Neural cell (in vitro differentiated cells): ENCODE results near the gene PIGL. TPM values are rescaled to one million over a fixed set of nuclear protein-coding genes. Genes with fewer than 3 reads are reported as not detected.

Experiments
- H2AFZ ChIP-seq: fragments of 200-600, 300-800 bp; sonication (generic), shearing (Covaris generic); 2 replicates; pipeline ENCODE4 v1.6.0; 2014; ENCODE audit warnings: low read depth, mild to moderate bottlenecking, antibody characterized with exemption, low read length, moderate library complexity
- H3F3A ChIP-seq: fragments of 200-600 bp; shearing (Covaris generic); 2 replicates; pipeline ENCODE4 v1.6.1; 2016; ENCODE audit warnings: mild to moderate bottlenecking, moderate library complexity, mixed read lengths, antibody characterized with exemption, low read length; ENCODE audit not compliant: insufficient read depth, poor library complexity, severe bottlenecking
- H3K27ac ChIP-seq: fragments of 200-600, 300-800 bp; sonication (generic), shearing (Covaris generic); 2 replicates; pipeline ENCODE4 v1.5.1; 2014; ENCODE audit warnings: mild to moderate bottlenecking, low read length, moderate library complexity
- H3K27me3 ChIP-seq: fragments of 300-800, 200-600 bp; sonication (generic), shearing (Covaris generic); 2 replicates; pipeline ENCODE4 v1.6.0; 2014; ENCODE audit warnings: mild to moderate bottlenecking, low read depth, low read length, moderate library complexity; ENCODE audit not compliant: insufficient read depth
- H3K36me3 ChIP-seq: fragments of 300-800, 200-600 bp; sonication (generic), shearing (Covaris generic); 2 replicates; pipeline ENCODE4 v1.5.1; 2014; ENCODE audit warnings: mild to moderate bottlenecking, antibody characterized with exemption, low read length, moderate library complexity; ENCODE audit not compliant: insufficient read depth
- H3K4me2 ChIP-seq: fragments of 300-800, 200-600 bp; sonication (generic), shearing (Covaris generic); 2 replicates; pipeline ENCODE4 v1.6.0; 2014; ENCODE audit warnings: mild to moderate bottlenecking, low read length
- H3K4me3 ChIP-seq: fragments of 300-800, 200-600 bp; sonication (generic), shearing (Covaris generic); 2 replicates; pipeline ENCODE4 v1.5.1; 2014; ENCODE audit warnings: mild to moderate bottlenecking, low read length, moderate library complexity
- H3K79me2 ChIP-seq: fragments of 200-600 bp; shearing (Covaris generic); replicated peaks from 2 replicates; pipeline ENCODE4 v1.6.0; 2014; ENCODE audit warnings: mild to moderate bottlenecking, low read length, moderate library complexity; ENCODE audit not compliant: insufficient read depth
- H3K9ac ChIP-seq: fragments of 300-800, 200-600 bp; sonication (generic), shearing (Covaris generic); 2 replicates; pipeline ENCODE4 v1.6.1; 2016; ENCODE audit warnings: mild to moderate bottlenecking, low read length, mixed read lengths
- H3K9me2 ChIP-seq: fragments of 200-600 bp; shearing (Covaris generic); 2 replicates; pipeline ENCODE4 v1.6.1; 2016; ENCODE audit warnings: mild to moderate bottlenecking, low read length, mixed read lengths; ENCODE audit not compliant: insufficient read depth
- H3K9me3 ChIP-seq: fragments of 200-600, 300-800 bp; sonication (generic), shearing (Covaris generic); 2 replicates; pipeline ENCODE4 v1.6.1; 2016; ENCODE audit warnings: mild to moderate bottlenecking, mixed run types, low read length, moderate library complexity, mixed read lengths
- H4K20me1 ChIP-seq: fragments of 200-600 bp; shearing (Covaris generic); 2 replicates; pipeline ENCODE4 v1.6.1; 2016; ENCODE audit warnings: mild to moderate bottlenecking, mixed run types; ENCODE audit not compliant: insufficient read depth
- CTCF ChIP-seq: fragments of 450-650 bp; IDR thresholded peaks from 2 replicates; pipeline ENCODE4 v1.5.1; 2014; ENCODE audit warnings: antibody characterized with exemption, mild to moderate bottlenecking, moderate library complexity; ENCODE audit not compliant: poor library complexity, severe bottlenecking
- EP300 ChIP-seq: fragments of 450-650 bp; conservative IDR thresholded peaks from 2 replicates; pipeline ENCODE4 v1.6.1; 2014; ENCODE audit warnings: antibody characterized with exemption, mild to moderate bottlenecking, moderate library complexity; ENCODE audit not compliant: poor library complexity, severe bottlenecking
- MXI1 ChIP-seq: fragments of 450-650 bp; conservative IDR thresholded peaks from 2 replicates; pipeline ENCODE4 v1.6.1; 2014; ENCODE audit warnings: antibody characterized with exemption, mild to moderate bottlenecking; ENCODE audit not compliant: poor library complexity, severe bottlenecking
- POLR2AphosphoS5 ChIP-seq: IDR thresholded peaks from 2 replicates; pipeline ENCODE4 v1.6.1; 2012
- RAD21 ChIP-seq: fragments of 450-650 bp; conservative IDR thresholded peaks from 2 replicates; pipeline ENCODE4 v1.6.1; 2014; ENCODE audit warnings: antibody characterized with exemption, mild to moderate bottlenecking, moderate library complexity
- REST ChIP-seq: IDR thresholded peaks from 2 replicates; pipeline ENCODE4 v1.6.1; 2012; ENCODE audit warnings: borderline replicate concordance
- SMC3 ChIP-seq: fragments of 450-650 bp; conservative IDR thresholded peaks from 2 replicates; pipeline ENCODE4 v1.6.1; 2014; ENCODE audit warnings: antibody characterized with exemption, mild to moderate bottlenecking, moderate library complexity; ENCODE audit not compliant: poor library complexity
- TAF1 ChIP-seq: IDR thresholded peaks from 2 replicates; pipeline ENCODE4 v1.6.1; 2012; ENCODE audit warnings: low read depth
- polyA plus RNA-seq: library from polyadenylated mRNA; depleted of rRNA; stranded (reverse); fragments of >200 nt; gene quantifications from 2 replicates; pipeline ENCODE4 v1.2.3, GENCODE V29; 2014

The PIGL gene
- polyA plus RNA-seq, 1 donor from 2014 or later, result 75.5 TPM

- Histone ChIP-seq H3K79me2 (no peaks in the 10 kb centered on the region), H3K9me2 (no peaks in the 10 kb centered on the region), H3K27me3 (no peaks in the 10 kb centered on the region), H3K4me3 (no peak overlapping the region), H4K20me1 (no peaks in the 10 kb centered on the region), H3K9me3 (no peaks in the 10 kb centered on the region), H2AFZ (no peak overlapping the region), H3K27ac (no peak overlapping the region), H3K4me2 (no peak overlapping the region), H3K9ac (no peak overlapping the region), H3K36me3 (no peaks in the 10 kb centered on the region), H3F3A (no peaks in the 10 kb centered on the region)
- TF ChIP-seq EP300, result no peak
- no peak for TF ChIP-seq TAF1
- no peak for TF ChIP-seq MXI1
- no peak for TF ChIP-seq REST
These were observed 37.9 kb downstream of the PIGL start for GRCh38 chr17:16254773-16255400.

GRCh38 chr17:16255481-16255921 is 38.5 kb downstream of the PIGL start:
- TF ChIP-seq SMC3, result no peak
- TF ChIP-seq POLR2AphosphoS5, result no peak
- no peak for TF ChIP-seq EP300
- TF ChIP-seq RAD21, result no peak
- no peak for TF ChIP-seq REST
- TF ChIP-seq CTCF, result no peak
- H3K9me2 ChIP-seq, result no peaks in the 10 kb centered on the region
- H3K9me3 ChIP-seq, result no peaks in the 10 kb centered on the region
- H3K27ac ChIP-seq, result no peak overlapping the region
- H3K4me2 ChIP-seq, result no peak overlapping the region
- no peaks in the 10 kb centered on the region for H3K27me3 ChIP-seq
- H4K20me1 ChIP-seq, result no peaks in the 10 kb centered on the region
- H3K79me2 ChIP-seq, result no peaks in the 10 kb centered on the region
- H3K9ac ChIP-seq, result no peak overlapping the region
- no peaks in the 10 kb centered on the region for H3F3A ChIP-seq
- H3K4me3 ChIP-seq, result no peak overlapping the region
- no peaks in the 10 kb centered on the region for H3K36me3 ChIP-seq
- no peak overlapping the region for H2AFZ ChIP-seq
